ENCODE results near the gene EHMT1. TPM values are rescaled to one million over a fixed set of nuclear protein-coding genes. Genes with fewer than 3 reads are reported as not detected.

The EHMT1 gene
- total and polyA plus RNA-seq, 2 of the 8 experiments (the other 6 are each of a cell fraction or from before 2014, with no cell fraction given): 95.7 to 163 TPM

DNA sequence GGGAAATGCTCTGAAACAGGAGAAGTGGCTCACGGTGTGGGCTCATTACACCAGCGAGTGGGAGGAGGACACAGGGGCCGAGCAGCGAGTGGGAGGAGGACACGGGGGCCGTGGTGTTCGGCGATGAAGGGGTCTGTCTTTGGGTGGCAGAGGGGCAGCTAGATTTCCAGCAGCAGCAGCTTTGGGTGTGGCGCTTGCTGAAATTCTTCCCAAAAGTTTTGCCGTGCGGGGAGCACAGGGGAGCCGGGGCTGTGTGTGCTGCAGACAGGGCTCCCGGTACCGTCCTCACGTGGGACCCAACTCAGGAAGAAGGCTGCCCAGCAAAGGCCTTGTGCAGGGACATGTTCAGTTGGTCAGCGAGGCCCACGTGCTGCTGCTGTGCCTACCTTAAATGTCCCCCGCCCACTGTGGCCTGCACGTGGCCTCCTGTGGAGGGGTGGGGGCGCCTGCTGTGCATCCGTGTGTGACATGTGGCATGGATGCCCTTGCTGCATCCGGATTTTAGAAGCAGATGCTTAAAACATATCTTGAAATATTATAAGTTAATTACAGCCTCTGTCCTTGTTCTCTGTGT, 134.5 kb downstream of the EHMT1 start:
- H4K5ac ChIP-seq (ENCODE audit: insufficient read length, low read depth, low read length): no peak overlapping the region
- peaks cover 10 to 33% (median 16%) of the 10 kb centered on the region in 4 experiments; a peak in 6 of 8 replicates for H3K36me3 ChIP-seq (ENCODE audit: control insufficient read depth in 2 of 4, insufficient read depth in 4 of 4, low read length in 3 of 4)
- POLR2A ChIA-PET (ENCODE audit: partially characterized antibody): interaction anchor here (1.0 kb wide), 1 partner anchor 9 kb away, joined by 3 read pairs; no protein-coding TSS in a partner anchor
- H3K9me3 ChIP-seq (ENCODE audit: insufficient read depth in 2 of 2, low read depth in 1 of 2, low read length in 1 of 2): no peaks in the 10 kb centered on the region
- no peak overlapping the region for H3K56ac ChIP-seq (replicated peaks; ENCODE audit: insufficient read length, low read depth, low read length)
- no peaks in the 10 kb centered on the region for H3K4me1 ChIP-seq (replicated peaks in 1 of 4; ENCODE audit: control insufficient read depth in 3 of 4, insufficient read depth in 4 of 4, low read length in 3 of 4)
- no peak overlapping the region for H2BK120ac ChIP-seq (replicated peaks; ENCODE audit: low read depth, low read length)
- H4K91ac ChIP-seq (replicated peaks; ENCODE audit: insufficient read length, low read length): no peak overlapping the region
- no peak overlapping the region for H2AK5ac ChIP-seq (ENCODE audit: low read depth, low read length)
- FAIRE-seq (no peak), DNase-seq (ENCODE audit: low read depth in 1 of 2, low spot score in 2 of 2) (no peak)
- H4K20me1 ChIP-seq (replicated peaks in 1 of 2; ENCODE audit: control insufficient read depth in 1 of 2, insufficient read depth in 2 of 2, low read length in 2 of 2): peaks cover 2% of the 10 kb centered on the region in 2 experiments
- H2BK12ac ChIP-seq (ENCODE audit: low read depth, low read length): no peak overlapping the region
- H3K79me2 ChIP-seq (ENCODE audit: control insufficient read depth in 1 of 2, insufficient read depth in 2 of 2, low read length in 2 of 2): peaks cover 0 to 24% of the 10 kb centered on the region in 2 experiments; a peak in 1 of 4 replicates
- CTCF ChIA-PET (ENCODE audit: partially characterized antibody): interaction anchor here (0.7 to 1.2 kb wide), 3 partner anchors 58 to 80 kb away, joined by 3 read pairs; no protein-coding TSS in a partner anchor
- H2AFZ ChIP-seq (ENCODE audit: low read length): no peak overlapping the region
- no peak overlapping the region for H3K4me2 ChIP-seq (ENCODE audit: insufficient read depth in 1 of 2, low read depth in 2 of 2, low read length in 2 of 2)
- no peak for TF ChIP-seq RAD21 (IDR thresholded peaks at IDR 0.05 in 1 of 2, conservative IDR thresholded peaks at IDR 0.05 in 1 of 2; ENCODE audit: low read depth in 2 of 2, low read length in 2 of 2)
- TF ChIP-seq HDAC2 (IDR thresholded peaks at IDR 0.05; ENCODE audit: borderline replicate concordance in 1 of 2, low read depth in 2 of 2, low read length in 2 of 2): no peak
- H2BK5ac ChIP-seq (ENCODE audit: low read depth, low read length): no peak overlapping the region
- no peak overlapping the region for H2BK15ac ChIP-seq (ENCODE audit: low read length)
- H3K27ac ChIP-seq (ENCODE audit: low read depth, low read length): no peak overlapping the region
- no peak overlapping the region for H3K18ac ChIP-seq (ENCODE audit: extremely low read depth, low read length)
- H2BK20ac ChIP-seq (ENCODE audit: low read length): no peak overlapping the region
- WGBS, 2 experiments (ENCODE audit: extremely low coverage in 1 of 2, insufficient coverage in 1 of 2, insufficient read length in 1 of 2, insufficient replicate concordance in 2 of 2, low coverage in 1 of 2, low lambda C conversion rate in 2 of 2, missing lambda C conversion rate in 1 of 2): 93% methylated on average over 22 of the region's 22 CpGs; no CpG with 5 or more reads in 1 of the 2 experiments
- H3K79me1 ChIP-seq (ENCODE audit: low read depth, low read length): peaks cover 4% of the 10 kb centered on the region
- no peak overlapping the region; the same call in 1 of the 2 replicates for H4K8ac ChIP-seq (ENCODE audit: extremely low read depth, insufficient read depth, low read length)
- H3K9ac ChIP-seq (replicated peaks in 1 of 4; ENCODE audit: extremely low read depth in 1 of 4, low read depth in 3 of 4, low read length in 3 of 4): no peak overlapping the region
- no peaks in the 10 kb centered on the region for H3K23me2 ChIP-seq (ENCODE audit: low read depth, low read length)
- no peaks in the 10 kb centered on the region for H3K27me3 ChIP-seq (replicated peaks in 1 of 4; ENCODE audit: control insufficient read depth in 3 of 4, extremely low read depth in 1 of 4, insufficient read depth in 3 of 4, low read length in 3 of 4)
- no peak overlapping the region for H3K4ac ChIP-seq (replicated peaks; ENCODE audit: insufficient read length, low read depth, low read length)
- H3K14ac ChIP-seq (ENCODE audit: insufficient read length): no peak overlapping the region
- no peak overlapping the region for H3K23ac ChIP-seq (ENCODE audit: insufficient read length)
- H3K4me3 ChIP-seq (ENCODE audit: extremely low read depth in 1 of 4, insufficient read depth in 2 of 4, low read depth in 3 of 4, low read length in 4 of 4): no peak overlapping the region

Data from H1 (cell line).